CD4-positive, alpha-beta T cell treated with Interleukin-15 for 1 hour (primary cell): Measurements from ENCODE around the gene HOXD9.

ENCODE experiments used
- DNase-seq: peaks from one replicate; pipeline ENCODE4 v3.0.0-alpha.2; 2020

The HOXD9 gene

GRCh38 chr2:176172007-176172894 lies 49.7 kb downstream of the HOXD9 start:
- DNase-seq: no peak

GRCh38 chr2:176172895-176173566 lies 50.5 kb downstream of the HOXD9 start:
- no peak for DNase-seq

GRCh38 chr2:176173567-176174381 lies 51.3 kb downstream of the HOXD9 start:
- DNase-seq: no peak

DNA sequence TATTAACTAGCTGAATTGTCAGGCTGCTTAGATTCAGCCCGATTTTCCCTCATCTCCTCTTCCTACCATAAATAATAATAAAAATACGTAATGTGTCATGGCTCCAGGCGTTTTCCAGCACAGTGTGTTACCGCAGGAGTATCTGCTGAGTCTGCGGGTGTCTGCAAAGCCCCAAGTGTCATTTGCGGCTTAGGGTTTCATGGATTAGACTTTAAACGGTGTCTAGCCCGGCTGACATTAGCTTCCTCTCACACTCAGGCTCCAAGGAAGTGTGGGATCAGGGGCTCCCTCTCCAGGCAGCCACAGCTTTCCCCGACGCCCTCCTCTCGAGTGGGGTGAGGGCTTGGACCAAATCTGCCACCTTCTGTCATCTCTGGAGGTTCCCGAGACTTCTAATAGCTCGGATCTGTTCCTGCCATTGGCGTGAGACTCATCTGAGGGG lies 51.9 kb downstream of the HOXD9 start:
- no peak for DNase-seq
